GM21528 (cell line): ENCODE measurements around the gene HPCA.
"Not testable (repeated sequence)": the region's sequence is repeated elsewhere in the genome, so short reads cannot be mapped to it uniquely, and the experiment has no call there.

ENCODE experiments used
- ATAC-seq: cut with Tn5 transposase; IDR thresholded peaks from one replicate; pipeline ENCODE4 v1.9.1; 2021; ENCODE audit warnings: mild to moderate bottlenecking, moderate library complexity; ENCODE audit not compliant: unreplicated experiment, low FRiP score

HPCA gene

DNA sequence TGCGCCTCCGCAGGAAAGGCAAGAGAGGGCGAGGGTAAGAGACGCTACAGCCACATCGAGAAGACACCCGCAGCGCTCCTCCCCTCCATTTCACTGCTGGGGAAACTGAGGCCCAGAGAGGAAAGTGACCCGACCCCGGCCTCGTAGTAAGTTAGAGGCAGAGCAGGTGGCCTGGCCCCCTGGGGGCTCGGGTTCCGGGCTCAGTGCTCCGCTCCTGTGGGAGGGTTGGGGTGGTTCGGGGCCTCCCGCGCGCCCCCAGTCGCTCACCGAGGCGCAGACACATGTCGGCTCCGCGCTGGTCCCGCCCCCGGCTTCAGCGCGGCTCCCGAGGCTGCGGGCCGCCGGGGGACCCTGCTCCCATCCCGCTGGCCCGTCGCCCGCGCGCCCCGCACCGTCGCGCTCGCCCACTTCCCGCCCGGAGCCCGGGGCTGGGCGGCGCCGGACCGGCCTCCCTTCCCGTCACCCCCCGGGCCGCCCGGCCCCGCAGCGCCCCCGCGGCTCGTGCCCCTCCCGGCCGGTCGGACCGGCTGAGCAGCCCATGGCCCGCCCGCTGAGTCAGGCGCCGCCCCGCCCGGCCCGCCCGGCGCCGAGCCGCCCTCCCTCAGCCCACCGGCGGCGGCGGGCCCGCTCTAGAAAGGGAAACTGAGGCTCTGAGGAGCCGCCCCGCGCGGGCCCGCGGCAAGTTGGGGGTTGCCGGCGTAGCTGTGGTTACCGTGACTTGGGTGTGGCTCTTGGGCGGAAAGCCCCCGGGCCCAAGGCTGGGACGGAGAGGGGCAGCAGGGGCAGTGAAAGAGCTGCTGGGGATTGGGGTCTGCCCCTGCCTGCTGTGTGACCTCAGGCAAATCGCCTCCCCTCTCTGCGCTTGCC is 14.9 kb downstream of the HPCA start, which contains the start of gene TMEM54:
TSS of gene TMEM54 (minus strand) at position 434 of the 867 bp plus-strand sequence. CDS start at position 283, 151 bp downstream.
- no peak for ATAC-seq

DNA sequence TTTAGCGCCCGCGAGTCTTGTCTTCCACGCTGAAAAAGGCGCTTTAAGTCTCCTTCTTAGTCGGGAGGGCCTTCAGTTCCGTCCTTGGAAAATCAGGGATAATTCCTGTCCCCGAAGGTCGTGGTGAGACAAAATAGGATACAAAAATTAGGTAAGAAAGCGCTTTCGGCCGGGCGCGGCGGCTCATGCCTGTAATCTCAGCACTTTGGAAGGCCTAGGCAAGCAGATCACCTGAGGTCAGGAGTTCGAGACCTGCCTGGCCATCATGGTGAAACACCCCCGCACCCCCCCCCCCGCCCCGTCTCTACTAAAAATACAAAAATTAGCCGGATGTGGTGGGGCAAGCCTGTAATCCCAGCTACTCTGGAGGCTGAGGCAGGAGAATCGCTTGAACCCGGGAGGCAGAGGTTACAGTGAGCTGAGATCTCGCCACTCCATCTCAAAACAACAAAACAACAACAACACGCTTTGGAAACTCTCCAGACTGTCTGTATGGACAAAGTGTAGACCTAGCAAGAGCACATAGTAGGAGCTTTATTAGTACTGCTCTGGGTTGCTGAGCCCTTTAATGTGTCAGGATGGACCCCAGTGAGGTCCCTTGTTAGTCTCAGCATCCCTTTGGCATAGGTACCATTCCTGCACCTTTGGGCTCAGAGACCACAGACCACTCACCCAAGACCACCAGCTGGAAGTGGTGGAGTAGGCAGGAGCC is 15.7 kb downstream of the HPCA start:
- ATAC-seq = no peak

DNA sequence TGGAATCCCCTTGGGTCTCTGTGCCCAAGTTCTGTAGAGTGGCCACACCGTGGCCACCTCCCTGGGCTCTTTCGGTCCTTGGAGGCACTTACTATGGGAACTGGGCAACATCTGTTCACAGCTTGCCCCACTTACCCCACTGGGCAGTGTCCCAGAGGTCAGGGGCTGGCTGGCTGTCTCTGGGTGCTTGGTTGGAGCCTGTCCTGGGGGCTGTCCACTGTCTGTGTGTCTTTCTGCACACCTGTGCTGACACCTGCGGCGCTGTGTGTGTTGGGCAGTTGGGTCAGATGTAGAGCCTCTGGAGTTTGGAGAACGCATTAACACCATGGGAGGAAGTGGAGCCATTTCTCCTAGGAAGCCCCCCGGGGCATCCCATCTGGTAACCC is 16.2 kb downstream of the HPCA start:
- no peak for ATAC-seq

GRCh38 chr1:32903991-32904785 is 17.9 kb downstream of the HPCA start:
- no peak for ATAC-seq

DNA sequence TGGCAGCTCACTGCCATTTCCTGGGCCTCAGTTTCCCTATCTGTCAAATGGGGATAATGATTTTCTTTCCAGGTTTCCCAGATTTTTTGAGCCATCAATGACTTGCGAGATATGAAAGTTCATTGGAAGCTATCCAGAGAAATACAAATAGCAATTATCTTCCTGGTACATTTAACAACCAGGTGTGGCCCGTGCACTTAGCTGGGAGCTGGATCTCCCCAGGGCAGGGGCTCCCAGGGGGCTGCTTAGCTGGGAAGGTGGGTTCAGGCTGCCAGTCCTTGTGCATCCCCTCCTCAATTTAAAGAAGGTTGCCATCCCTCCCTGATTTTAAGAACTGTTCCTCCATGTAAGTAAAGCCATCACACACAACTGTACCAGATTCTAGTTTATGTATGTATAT is 18.5 kb downstream of the HPCA start:
- no peak for ATAC-seq

DNA sequence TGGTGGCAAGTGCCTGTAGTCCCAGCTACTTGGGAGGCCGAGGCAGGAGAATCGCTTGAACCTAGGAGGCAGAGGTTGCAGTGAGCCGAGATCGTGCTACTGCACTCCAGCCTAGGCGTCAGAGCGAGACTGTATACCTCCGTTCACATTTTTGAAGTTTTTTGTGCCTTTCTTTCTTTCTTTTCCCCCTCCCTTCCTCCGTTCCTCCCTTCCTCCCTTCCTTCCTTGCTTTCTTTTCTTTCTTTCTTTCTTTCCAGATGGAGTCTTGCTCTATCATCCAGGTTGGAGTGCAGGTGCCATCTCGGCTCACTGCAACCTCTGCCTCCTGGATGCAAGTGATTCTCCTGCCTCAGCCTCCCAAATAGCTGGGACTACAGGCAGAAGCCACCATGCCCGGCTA is 19.3 kb downstream of the HPCA start:
- not testable (repeated sequence) for ATAC-seq

GRCh38 chr1:32906654-32907053 is 20.4 kb downstream of the HPCA start:
- no peak for ATAC-seq

DNA sequence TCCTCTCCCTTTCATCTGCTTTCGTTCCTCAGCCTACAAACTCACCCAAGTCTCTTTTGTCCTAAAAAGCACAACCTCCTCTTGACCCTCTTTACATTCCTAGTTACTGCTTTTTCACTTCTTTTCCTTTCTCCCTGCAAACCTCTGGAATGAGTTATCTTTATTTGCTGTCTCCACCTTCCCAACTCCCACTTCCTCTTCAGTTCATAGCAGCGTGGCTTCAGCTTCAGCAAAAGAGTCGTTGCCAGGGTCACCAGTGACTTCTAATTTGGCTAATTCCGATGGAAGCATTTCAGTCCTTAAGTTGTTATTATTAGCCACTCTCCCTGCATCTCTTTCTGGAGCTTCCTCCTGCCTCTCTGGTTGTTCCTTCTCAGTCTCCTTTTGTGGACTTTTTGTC is 21.1 kb downstream of the HPCA start:
- ATAC-seq = no peak

DNA sequence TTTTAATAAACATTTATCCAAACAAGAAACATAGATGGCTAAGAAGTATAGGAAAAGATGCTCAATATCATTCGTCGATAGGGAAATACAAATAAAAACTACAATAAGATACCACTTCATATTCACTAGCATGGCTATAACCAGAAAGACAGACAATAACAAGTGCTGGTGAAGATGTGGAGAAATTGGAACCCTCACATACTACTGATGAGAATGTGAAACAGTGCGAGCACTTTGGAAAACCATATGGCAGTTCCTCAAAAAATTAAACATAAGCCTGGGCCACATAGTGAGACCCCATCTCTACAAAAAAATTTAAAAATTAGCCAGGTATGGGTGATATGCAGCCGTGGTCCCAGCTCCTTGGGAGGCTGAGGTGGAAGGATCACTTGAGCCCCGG is 24.0 kb downstream of the HPCA start:
- ATAC-seq = no peak

GRCh38 chr1:32915766-32916706 is 29.7 kb downstream of the HPCA start:
- ATAC-seq = no peak

DNA sequence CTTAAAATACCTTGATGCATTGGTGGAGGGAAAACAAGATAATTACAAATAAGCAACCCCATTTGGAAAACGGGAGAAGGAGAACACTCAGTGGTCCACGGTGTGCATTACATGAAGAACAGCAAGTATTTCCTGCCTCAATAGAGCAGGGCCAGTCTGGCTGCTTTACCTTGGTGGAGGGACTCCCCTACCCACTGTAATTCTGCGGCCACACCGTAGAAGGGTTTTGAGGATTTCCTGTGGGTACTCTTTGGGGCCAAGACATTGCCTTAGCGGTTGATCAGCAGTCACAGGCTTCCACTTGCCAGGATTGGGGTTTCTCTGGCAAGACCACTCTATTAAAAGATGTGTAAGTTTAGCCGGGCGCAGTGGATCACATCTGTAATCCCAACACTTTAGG is 31.2 kb downstream of the HPCA start:
- no peak for ATAC-seq

DNA sequence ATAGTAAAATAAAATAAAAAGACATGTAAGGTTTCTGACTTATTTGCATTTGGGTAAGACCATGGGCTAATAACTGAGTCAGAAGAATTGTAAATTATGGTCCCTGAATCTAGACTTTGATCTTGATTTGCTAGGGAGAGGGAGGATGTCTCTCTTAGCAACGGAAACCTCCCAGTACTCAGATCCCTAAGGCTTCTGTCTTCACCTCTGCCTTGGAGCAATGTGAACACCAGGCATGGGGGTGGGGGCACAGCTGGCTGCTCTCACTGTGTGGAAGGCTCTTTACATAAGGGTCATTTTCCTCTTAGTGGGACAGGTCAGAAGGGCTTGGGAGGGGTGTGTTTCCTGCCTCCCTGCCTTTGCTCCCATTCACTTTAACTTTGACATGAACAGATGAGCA is 31.9 kb downstream of the HPCA start:
- ATAC-seq = no peak

DNA sequence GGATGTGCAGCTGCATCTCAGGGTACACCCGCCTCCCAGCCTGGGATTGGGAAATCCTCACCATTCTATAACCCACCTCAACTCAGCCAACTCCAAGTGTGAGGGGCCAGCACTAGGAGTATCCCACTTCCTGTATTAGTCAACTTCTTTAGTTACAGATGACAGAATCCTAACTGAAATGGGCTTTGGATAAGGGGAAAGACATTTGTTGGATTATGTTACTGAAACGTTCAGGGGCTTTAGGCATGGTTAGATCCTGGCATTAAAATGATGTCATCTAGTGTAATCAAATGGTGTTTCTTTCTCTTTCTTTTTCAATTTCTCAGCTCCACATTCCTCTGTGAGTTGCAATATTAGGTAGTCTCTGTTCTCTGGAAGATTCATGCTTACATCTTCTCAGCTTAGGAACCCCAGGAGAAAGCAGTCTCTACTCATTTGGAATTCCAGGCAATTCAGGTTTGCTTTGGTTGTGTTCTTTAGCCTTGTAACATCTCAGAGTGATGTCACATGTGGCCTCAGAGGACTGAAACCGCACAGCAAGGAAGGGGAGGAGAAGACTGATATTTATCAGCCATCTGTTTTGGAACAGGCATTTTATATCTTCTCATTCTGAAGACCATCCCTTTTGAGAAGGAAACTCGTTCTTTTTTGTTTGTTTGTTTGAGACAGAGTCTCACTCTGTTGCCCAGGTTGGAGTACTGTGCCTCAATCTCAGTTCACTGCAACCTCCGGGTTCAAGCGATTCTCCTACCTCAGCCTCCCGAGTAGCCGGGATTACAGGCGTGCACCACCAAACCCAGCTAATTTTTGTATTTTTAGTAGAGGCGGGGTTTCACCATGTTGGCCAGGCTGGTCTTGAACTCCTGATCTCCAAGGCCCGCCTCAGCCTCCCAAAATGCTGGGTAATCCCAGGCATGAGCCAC is 33.8 kb downstream of the HPCA start:
- no peak for ATAC-seq

DNA sequence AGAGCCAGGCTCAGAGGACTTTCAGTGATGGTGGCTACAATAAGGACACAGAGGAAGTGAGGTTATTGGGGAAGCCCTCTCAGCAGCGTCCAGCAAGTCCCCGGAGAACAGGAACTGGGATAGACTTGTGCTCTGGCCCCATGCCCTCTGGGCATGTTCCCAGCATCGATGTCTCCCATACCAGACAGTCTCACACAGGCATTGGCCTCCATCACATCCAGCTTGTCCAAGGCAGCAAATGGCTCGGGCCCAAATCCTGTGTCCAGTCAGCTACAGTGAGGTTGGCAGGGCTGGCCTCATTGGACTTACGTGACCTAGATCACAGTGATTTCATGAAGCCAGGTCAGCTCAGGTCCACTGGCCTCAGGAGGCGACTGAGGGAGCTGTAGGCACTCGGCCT is 34.5 kb downstream of the HPCA start:
- ATAC-seq = no peak

- ATAC-seq = no peak
Measured at GRCh38 chr1:32924881-32925344, 38.6 kb downstream of the HPCA start.

DNA sequence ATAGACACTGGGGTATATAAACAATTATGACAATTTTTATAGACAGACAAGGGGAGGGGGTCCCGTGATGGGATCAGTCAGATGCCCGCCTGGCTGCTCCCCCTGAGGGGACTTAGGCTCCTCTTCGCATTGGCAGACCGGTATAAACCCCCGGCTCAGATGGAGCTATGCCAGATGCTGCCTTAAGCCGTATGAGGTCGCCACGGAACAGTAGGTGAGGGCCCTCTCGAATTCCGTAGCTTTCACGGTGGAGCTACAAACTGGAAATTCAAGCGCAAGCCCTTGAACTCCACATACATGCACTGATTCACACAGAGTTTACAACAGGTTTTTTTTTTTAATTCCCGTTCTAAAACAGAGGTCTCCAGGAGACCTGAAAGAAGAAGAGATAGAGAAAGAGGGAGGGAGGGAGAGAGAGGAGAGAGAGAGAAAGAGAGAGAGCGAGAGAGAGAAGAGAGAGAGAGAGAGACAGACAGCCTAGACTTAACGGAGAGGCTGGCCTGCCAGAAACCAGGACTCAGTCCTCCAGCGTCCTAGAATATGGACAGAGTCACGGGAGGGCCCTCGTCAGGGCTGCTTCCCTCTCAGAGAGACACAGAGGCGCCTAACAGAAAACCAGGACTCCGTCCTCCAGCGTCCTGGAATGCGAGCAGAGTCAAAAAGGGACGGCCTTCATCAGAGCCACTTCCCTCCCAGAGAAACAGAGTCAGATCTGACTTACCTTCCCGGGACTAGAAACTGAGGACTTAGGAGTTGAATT is 39.3 kb downstream of the HPCA start:
- no peak for ATAC-seq

DNA sequence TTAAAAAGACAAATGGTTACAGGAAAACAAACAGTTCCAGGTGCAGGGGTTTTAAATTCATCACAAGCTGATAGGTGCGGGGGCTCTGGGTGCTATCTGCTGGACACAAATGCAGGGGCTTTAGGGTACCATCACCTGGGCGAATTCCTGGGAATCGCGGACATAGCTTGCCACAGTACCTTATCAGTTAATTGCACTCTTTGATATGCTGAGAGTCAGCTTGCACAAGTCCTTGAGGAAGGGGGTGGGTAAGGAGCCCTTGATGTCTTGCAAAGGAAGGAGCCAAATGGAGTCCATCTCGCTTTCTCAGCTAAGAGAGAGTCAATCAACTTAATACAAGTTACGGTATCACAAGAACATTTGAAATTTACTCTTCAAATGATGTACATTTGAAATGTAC is 40.3 kb downstream of the HPCA start:
- ATAC-seq = no peak

DNA sequence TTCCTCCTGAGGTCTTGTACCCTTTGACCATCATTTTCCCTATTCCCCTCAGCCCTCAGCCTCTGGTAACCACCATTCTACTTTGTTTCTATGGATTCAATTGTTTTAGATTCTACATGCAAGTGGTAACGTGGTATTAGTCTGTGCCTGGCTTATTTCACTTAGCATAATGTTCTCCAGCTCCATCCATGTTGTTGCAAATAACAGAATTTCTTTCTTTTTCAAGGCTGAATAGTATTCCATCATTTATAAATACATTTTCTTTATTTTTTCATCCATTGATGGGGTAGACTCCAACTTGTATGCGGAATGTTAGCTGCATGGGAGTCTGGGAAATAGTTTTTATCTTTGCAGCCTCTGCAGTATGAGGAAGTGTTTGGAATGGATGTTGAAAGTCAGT is 41.1 kb downstream of the HPCA start:
- no peak for ATAC-seq
